Liver (tissue), 9 donors: ENCODE results near the gene AHSG. TPM values are rescaled to one million over a fixed set of nuclear protein-coding genes. Genes with fewer than 3 reads are reported as not detected.

Experiments
- DNase-seq: peaks from one replicate; pipeline ENCODE4 v3.0.0-alpha.2; 2017; ENCODE audit warnings: low spot score
- H3K27ac ChIP-seq, 2 donors: one replicate each; pipeline ENCODE4 v1.7.0; 2013; ENCODE audit warnings: inconsistent platforms in 2 of 2, low read length in 2 of 2, control low read depth in 1 of 2, low read depth in 1 of 2, mild to moderate bottlenecking in 1 of 2
- H3K27me3 ChIP-seq, 4 donors: one replicate each; pipeline versions ENCODE4 v1.6.1 to v1.7.0; 2013; ENCODE audit warnings: low read length in 3 of 4, inconsistent platforms in 1 of 4, mild to moderate bottlenecking in 1 of 4, moderate library complexity in 1 of 4; ENCODE audit not compliant: control insufficient read depth in 4 of 4, insufficient read depth in 4 of 4
- H3K36me3 ChIP-seq, 4 donors: one replicate each; pipeline versions ENCODE4 v1.6.1 to v1.7.0; 2013; ENCODE audit warnings: low read length in 3 of 4, mild to moderate bottlenecking in 3 of 4, low read depth in 1 of 4, moderate library complexity in 1 of 4; ENCODE audit not compliant: control insufficient read depth in 4 of 4, insufficient read depth in 3 of 4
- H3K4me1 ChIP-seq, 4 donors: one replicate each; pipeline versions ENCODE4 v1.6.1 to v1.7.0; 2013; ENCODE audit warnings: low read length in 3 of 4, mild to moderate bottlenecking in 3 of 4, moderate library complexity in 1 of 4; ENCODE audit not compliant: control insufficient read depth in 4 of 4, insufficient read depth in 4 of 4
- H3K4me3 ChIP-seq, 3 donors: one replicate each; pipeline versions ENCODE4 v1.6.1 to v1.7.0; 2013; ENCODE audit warnings: low read length in 3 of 3, control low read depth in 1 of 3, low read depth in 1 of 3, mild to moderate bottlenecking in 1 of 3
- H3K9ac ChIP-seq, 2 donors: one replicate each; pipeline ENCODE4 v1.7.0; 2013; ENCODE audit warnings: low read length in 2 of 2, mild to moderate bottlenecking in 2 of 2, moderate library complexity in 2 of 2, control low read depth in 1 of 2, low read depth in 1 of 2
- H3K9me3 ChIP-seq, 4 donors: one replicate each; pipeline versions ENCODE4 v1.6.1 to v1.7.0; 2013; ENCODE audit warnings: low read length in 3 of 4; ENCODE audit not compliant: control insufficient read depth in 4 of 4
- EGR1 ChIP-seq, 2 donors: IDR thresholded peaks; 2 replicates each; pipeline ENCODE4 v1.6.1; 2016 to 2018; ENCODE audit warnings: antibody characterized with exemption in 2 of 2, low read depth in 2 of 2
- FOXA1 ChIP-seq: IDR thresholded peaks from 2 replicates; pipeline ENCODE4 v1.6.1; 2016; ENCODE audit warnings: antibody characterized with exemption
- GABPA ChIP-seq, 2 donors: IDR thresholded peaks in 1 of 2; conservative IDR thresholded peaks in 1 of 2; 2 replicates each; pipeline ENCODE4 v1.6.1; 2016; ENCODE audit warnings: antibody characterized with exemption in 2 of 2, mild to moderate bottlenecking in 1 of 2, moderate library complexity in 1 of 2
- HNF4A ChIP-seq, 2 donors: conservative IDR thresholded peaks; 2 replicates each; pipeline ENCODE4 v1.6.1; 2016; ENCODE audit warnings: antibody characterized with exemption in 2 of 2, mild to moderate bottlenecking in 2 of 2
- JUND ChIP-seq, 2 donors: IDR thresholded peaks; 2 replicates each; pipeline ENCODE4 v1.6.1; 2016; ENCODE audit warnings: antibody characterized with exemption in 2 of 2
- NR2F2 ChIP-seq: IDR thresholded peaks from 2 replicates; pipeline ENCODE4 v1.6.1; 2016; ENCODE audit warnings: antibody characterized with exemption
- RAD21 ChIP-seq, 2 donors: IDR thresholded peaks; 2 replicates each; pipeline ENCODE4 v1.6.1; 2016; ENCODE audit warnings: antibody characterized with exemption in 2 of 2, mild to moderate bottlenecking in 2 of 2
- RXRA ChIP-seq, 2 donors: IDR thresholded peaks; 2 replicates each; pipeline ENCODE4 v1.6.1; 2017 to 2018; ENCODE audit warnings: antibody characterized with exemption in 2 of 2, mild to moderate bottlenecking in 1 of 2
- SP1 ChIP-seq: IDR thresholded peaks from 2 replicates; pipeline ENCODE4 v1.6.1; 2018; ENCODE audit warnings: antibody characterized with exemption, mild to moderate bottlenecking
- TAF1 ChIP-seq: conservative IDR thresholded peaks from 2 replicates; pipeline ENCODE4 v1.6.1; 2016; ENCODE audit warnings: antibody characterized with exemption, mild to moderate bottlenecking
- ZBTB33 ChIP-seq: IDR thresholded peaks from 2 replicates; pipeline ENCODE4 v1.6.1; 2016; ENCODE audit warnings: antibody characterized with exemption
- WGBS: extraction: QIAGEN DNeasy Blood & Tissue Kit; methylation state at CpG from one replicate; pipeline ENCODE4 v1.1.7; 2013; 5-methylcytosine and 5-hydroxymethylcytosine counted together
- polyA plus RNA-seq, 2 donors: library from polyadenylated mRNA; stranded (reverse) in 1 of 2; unstranded in 1 of 2; fragments of 200-250 nt in 1 of 2; fragments of >200 nt in 1 of 2; fragmentation: Nextera tagmentation in 1 of 2; extraction: Ambion mirVana in 1 of 2; gene quantifications; one replicate each; pipeline versions ENCODE4 v1.2.1 to v1.2.3, GENCODE V29; 2013 to 2015
- total RNA-seq, 2 donors: library from RNA; depleted of rRNA; stranded (reverse); fragments of >200 nt; gene quantifications; one replicate each; pipeline ENCODE4 v1.2.3, GENCODE V29; 2014
- TF ChIP-seq, protein P1 (sequence below): IDR thresholded peaks from 2 replicates; pipeline ENCODE4 v1.6.1; 2016; ENCODE audit warnings: antibody characterized with exemption
- TF ChIP-seq, protein P2 (sequence below): fragments of 150-350 bp; IDR thresholded peaks from 2 replicates; pipeline ENCODE4 v1.5.1; 2017; ENCODE audit warnings: improper control_type of control experiment, low read depth, low read length; ENCODE audit not compliant: missing input control
- TF ChIP-seq, protein P3 (sequence below): IDR thresholded peaks from 2 replicates; pipeline ENCODE4 v1.6.1; 2016; ENCODE audit warnings: antibody characterized with exemption
- donor health status: healthy.
- donor health status: healthy.
- donor health status: healthy.
- donor health status: healthy.
- donor health status: healthy.

AHSG gene
- total and polyA plus RNA-seq, 4 donors, result 965 to 4,470 (median 2,050) TPM

DNA sequence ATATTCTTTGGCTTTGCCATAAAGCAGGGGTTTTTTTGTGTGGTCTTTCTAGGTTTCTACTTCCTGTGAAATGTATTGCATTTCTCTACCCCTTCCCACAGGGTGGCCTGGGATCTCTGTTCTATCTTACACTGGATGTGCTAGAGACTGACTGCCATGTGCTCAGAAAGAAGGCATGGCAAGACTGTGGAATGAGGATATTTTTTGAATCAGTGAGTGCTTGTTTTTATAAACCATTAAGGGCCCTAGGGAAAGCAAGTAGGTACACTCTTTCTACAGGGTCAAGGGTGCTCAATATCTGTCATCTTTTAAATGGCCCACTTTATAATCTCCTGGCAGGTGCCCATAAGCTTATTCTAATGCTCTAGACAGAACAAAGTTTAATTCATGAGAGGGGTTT is 28.1 kb downstream of the AHSG start:
- H3K27me3 ChIP-seq, result no peaks in the 10 kb centered on the region
- no peaks in the 10 kb centered on the region for H3K9me3 ChIP-seq
- peaks cover 0 to 12% (median under 1%) of the 10 kb centered on the region in 4 donors for H3K36me3 ChIP-seq
- peak overlapping the region; percentile 65 to 82 for H3K27ac ChIP-seq
- no peak for TF ChIP-seq HNF4A (conservative IDR thresholded peaks at IDR 0.05)
- TF ChIP-seq RAD21 (IDR thresholded peaks at IDR 0.05), result no peak
- no peak for TF ChIP-seq SP1
- TF ChIP-seq GABPA (IDR thresholded peaks at IDR 0.05 in 1 of 2, conservative IDR thresholded peaks at IDR 0.05 in 1 of 2), result no peak
- TF ChIP-seq, protein P1, sequence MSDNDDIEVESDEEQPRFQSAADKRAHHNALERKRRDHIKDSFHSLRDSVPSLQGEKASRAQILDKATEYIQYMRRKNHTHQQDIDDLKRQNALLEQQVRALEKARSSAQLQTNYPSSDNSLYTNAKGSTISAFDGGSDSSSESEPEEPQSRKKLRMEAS, result no peak
- no peak for TF ChIP-seq EGR1 (IDR thresholded peaks at IDR 0.05; ENCODE audit: low read depth in 2 of 2)
- TF ChIP-seq, protein P2, sequence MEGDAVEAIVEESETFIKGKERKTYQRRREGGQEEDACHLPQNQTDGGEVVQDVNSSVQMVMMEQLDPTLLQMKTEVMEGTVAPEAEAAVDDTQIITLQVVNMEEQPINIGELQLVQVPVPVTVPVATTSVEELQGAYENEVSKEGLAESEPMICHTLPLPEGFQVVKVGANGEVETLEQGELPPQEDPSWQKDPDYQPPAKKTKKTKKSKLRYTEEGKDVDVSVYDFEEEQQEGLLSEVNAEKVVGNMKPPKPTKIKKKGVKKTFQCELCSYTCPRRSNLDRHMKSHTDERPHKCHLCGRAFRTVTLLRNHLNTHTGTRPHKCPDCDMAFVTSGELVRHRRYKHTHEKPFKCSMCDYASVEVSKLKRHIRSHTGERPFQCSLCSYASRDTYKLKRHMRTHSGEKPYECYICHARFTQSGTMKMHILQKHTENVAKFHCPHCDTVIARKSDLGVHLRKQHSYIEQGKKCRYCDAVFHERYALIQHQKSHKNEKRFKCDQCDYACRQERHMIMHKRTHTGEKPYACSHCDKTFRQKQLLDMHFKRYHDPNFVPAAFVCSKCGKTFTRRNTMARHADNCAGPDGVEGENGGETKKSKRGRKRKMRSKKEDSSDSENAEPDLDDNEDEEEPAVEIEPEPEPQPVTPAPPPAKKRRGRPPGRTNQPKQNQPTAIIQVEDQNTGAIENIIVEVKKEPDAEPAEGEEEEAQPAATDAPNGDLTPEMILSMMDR, result no peak
- TF ChIP-seq FOXA1, result no peak
- TF ChIP-seq, protein P3, sequence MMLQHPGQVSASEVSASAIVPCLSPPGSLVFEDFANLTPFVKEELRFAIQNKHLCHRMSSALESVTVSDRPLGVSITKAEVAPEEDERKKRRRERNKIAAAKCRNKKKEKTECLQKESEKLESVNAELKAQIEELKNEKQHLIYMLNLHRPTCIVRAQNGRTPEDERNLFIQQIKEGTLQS, result no peak
- no peak for TF ChIP-seq JUND (IDR thresholded peaks at IDR 0.05)
- no peak for TF ChIP-seq TAF1
- TF ChIP-seq RXRA (IDR thresholded peaks at IDR 0.05), result no peak
- peak overlapping the region; percentile 47 to 82 (median 69) for H3K4me3 ChIP-seq
- peaks cover 3 to 73% (median 49%) of the 10 kb centered on the region in 4 donors for H3K4me1 ChIP-seq
- DNase-seq, result no peak
- H3K9ac ChIP-seq, result peak overlapping the region; percentile 70 to 72

GRCh38 chr3:186642014-186642413 is 29.2 kb downstream of the AHSG start:
- peak overlapping the region; percentile 47 to 82 (median 69) for H3K4me3 ChIP-seq
- peaks cover 3 to 65% (median 43%) of the 10 kb centered on the region in 4 donors for H3K4me1 ChIP-seq
- no peak for DNase-seq
- H3K9me3 ChIP-seq, result no peaks in the 10 kb centered on the region
- TF ChIP-seq EGR1 (IDR thresholded peaks at IDR 0.05; ENCODE audit: low read depth in 2 of 2), result no peak
- TF ChIP-seq RXRA (IDR thresholded peaks at IDR 0.05), result no peak
- TF ChIP-seq SP1, result no peak
- TF ChIP-seq, protein P1, result no peak
- TF ChIP-seq ZBTB33, result no peak
- TF ChIP-seq NR2F2, result no peak
- TF ChIP-seq TAF1, result no peak
- no peak for TF ChIP-seq GABPA (IDR thresholded peaks at IDR 0.05 in 1 of 2, conservative IDR thresholded peaks at IDR 0.05 in 1 of 2)
- no peak for TF ChIP-seq JUND (IDR thresholded peaks at IDR 0.05)
- peak overlapping the region; percentile 48 to 82 for H3K27ac ChIP-seq
- 19% methylated on average over 3 of the region's 3 CpGs for WGBS
- H3K27me3 ChIP-seq, result no peaks in the 10 kb centered on the region
- peaks cover 0 to 22% (median 9%) of the 10 kb centered on the region in 4 donors for H3K36me3 ChIP-seq
- H3K9ac ChIP-seq, result peak overlapping the region; percentile 69 to 70
